Measurements from ENCODE around the gene CNOT3.

Gene CNOT3

GRCh38 chr19:54145541-54146158 is 8.1 kb downstream of the CNOT3 start:
- no peak overlapping the region for H3K4me2 ChIP-seq (ENCODE audit: low read depth, low read length)
- H3K9me2 ChIP-seq (replicated peaks; ENCODE audit: insufficient read depth, low read length): no peaks in the 10 kb centered on the region
- H3K79me2 ChIP-seq (ENCODE audit: low read length): peaks cover 38% of the 10 kb centered on the region
- H3K36me3 ChIP-seq (replicated peaks; ENCODE audit: insufficient read depth, low read length): peaks cover 10% of the 10 kb centered on the region
- H4K20me1 ChIP-seq (ENCODE audit: insufficient read depth, low read length): peaks cover 9% of the 10 kb centered on the region; the same call in 1 of the 2 replicates
- H3F3A ChIP-seq (ENCODE audit: insufficient read depth, low read length): no peaks in the 10 kb centered on the region
- no peaks in the 10 kb centered on the region for H3K4me1 ChIP-seq (ENCODE audit: low read length)
- H2AFZ ChIP-seq (ENCODE audit: low read length): no peak overlapping the region
- no peak overlapping the region for H3K4me3 ChIP-seq (ENCODE audit: low read length)
- H3K27ac ChIP-seq (ENCODE audit: low read length): no peak overlapping the region
- H3K27me3 ChIP-seq (replicated peaks; ENCODE audit: insufficient read depth, low read length): no peaks in the 10 kb centered on the region
- no peaks in the 10 kb centered on the region for H3K9me3 ChIP-seq (replicated peaks; ENCODE audit: insufficient read depth, low read length)
- DNase-seq: no peak
- TF ChIP-seq EZH2 (optimal IDR thresholded peaks at IDR 0.05; ENCODE audit: low read depth, low read length): no peak
- TF ChIP-seq EZH2phosphoT487 (IDR thresholded peaks at IDR 0.05; ENCODE audit: low read length): no peak
- TF ChIP-seq CTCF (IDR thresholded peaks at IDR 0.05; ENCODE audit: low read length): no peak
- H3K9ac ChIP-seq (ENCODE audit: low read length): no peak overlapping the region

- Histone ChIP-seq H3K9me3 (replicated peaks; ENCODE audit: insufficient read depth, low read length) (no peaks in the 10 kb centered on the region), H3K4me3 (ENCODE audit: low read length) (no peak overlapping the region), H3K4me2 (ENCODE audit: low read depth, low read length) (no peak overlapping the region), H3K79me2 (ENCODE audit: low read length) (peaks cover 18% of the 10 kb centered on the region), H3K27me3 (replicated peaks; ENCODE audit: insufficient read depth, low read length) (no peaks in the 10 kb centered on the region), H3K27ac (ENCODE audit: low read length) (no peak overlapping the region), H3F3A (ENCODE audit: insufficient read depth, low read length) (no peaks in the 10 kb centered on the region), H3K4me1 (ENCODE audit: low read length) (no peaks in the 10 kb centered on the region), H2AFZ (ENCODE audit: low read length) (no peak overlapping the region), H3K36me3 (replicated peaks; ENCODE audit: insufficient read depth, low read length) (peaks cover 10% of the 10 kb centered on the region), H3K9ac (ENCODE audit: low read length) (no peak overlapping the region), H3K9me2 (replicated peaks; ENCODE audit: insufficient read depth, low read length) (no peaks in the 10 kb centered on the region), H4K20me1 (ENCODE audit: insufficient read depth, low read length) (0 out of 2 replicates have a peak, but pooled peaks cover under 1% of the 10 kb centered on the region)
- TF ChIP-seq EZH2 (optimal IDR thresholded peaks at IDR 0.05; ENCODE audit: low read depth, low read length): no peak
- no peak for TF ChIP-seq EZH2phosphoT487 (IDR thresholded peaks at IDR 0.05; ENCODE audit: low read length)
- no peak for TF ChIP-seq CTCF (IDR thresholded peaks at IDR 0.05; ENCODE audit: low read length)
- DNase-seq: no peak
Measured at GRCh38 chr19:54147676-54148075, 10.1 kb downstream of the CNOT3 start.

- H3K9ac ChIP-seq (ENCODE audit: low read length): no peak overlapping the region
- no peak overlapping the region for H3K4me2 ChIP-seq (ENCODE audit: low read depth, low read length)
- no peak for DNase-seq
- peaks cover 10% of the 10 kb centered on the region for H3K36me3 ChIP-seq (replicated peaks; ENCODE audit: insufficient read depth, low read length)
- H3K9me3 ChIP-seq (replicated peaks; ENCODE audit: insufficient read depth, low read length): no peaks in the 10 kb centered on the region
- H3K27ac ChIP-seq (ENCODE audit: low read length): no peak overlapping the region
- H3K4me3 ChIP-seq (ENCODE audit: low read length): no peak overlapping the region
- 0 out of 2 replicates have a peak, but pooled peaks cover under 1% of the 10 kb centered on the region for H3F3A ChIP-seq (ENCODE audit: insufficient read depth, low read length)
- no peak overlapping the region for H2AFZ ChIP-seq (ENCODE audit: low read length)
- H3K4me1 ChIP-seq (ENCODE audit: low read length): no peaks in the 10 kb centered on the region
- no peaks in the 10 kb centered on the region for H4K20me1 ChIP-seq (ENCODE audit: insufficient read depth, low read length)
- TF ChIP-seq EZH2 (optimal IDR thresholded peaks at IDR 0.05; ENCODE audit: low read depth, low read length) (no peak), EZH2phosphoT487 (IDR thresholded peaks at IDR 0.05; ENCODE audit: low read length) (no peak), CTCF (IDR thresholded peaks at IDR 0.05; ENCODE audit: low read length) (no peak)
- H3K9me2 ChIP-seq (replicated peaks; ENCODE audit: insufficient read depth, low read length): no peaks in the 10 kb centered on the region
- H3K27me3 ChIP-seq (replicated peaks; ENCODE audit: insufficient read depth, low read length): no peaks in the 10 kb centered on the region
- H3K79me2 ChIP-seq (ENCODE audit: low read length): peaks cover 13% of the 10 kb centered on the region
Measured at GRCh38 chr19:54148158-54148557, 10.6 kb downstream of the CNOT3 start.
